HL-60 (cell line): Measurements from ENCODE around the gene STMN1.

Experiments
- CTCF ChIP-seq: IDR thresholded peaks from one replicate; pipeline ENCODE4 v1.5.1; 2011; ENCODE audit warnings: low read length, control low read depth, inconsistent platforms; ENCODE audit not compliant: insufficient read depth
- POLR2AphosphoS5 ChIP-seq: IDR thresholded peaks from 2 replicates; pipeline ENCODE4 v1.6.1; 2012; ENCODE audit warnings: low read depth

- TF ChIP-seq CTCF (no peak), POLR2AphosphoS5 (peak; percentile 53)
Observed at GRCh38 chr1:25898223-25899015, 7.8 kb downstream of the STMN1 start.
